AG08396 (cell line): ENCODE measurements around the gene KIAA1549.
"Not testable (repeated sequence)": the region's sequence is repeated elsewhere in the genome, so short reads cannot be mapped to it uniquely, and the experiment has no call there.

Experiments used
- DNase-seq: peaks from one replicate; pipeline ENCODE4 v3.0.0; 2012; ENCODE audit warnings: low spot score, mixed read lengths

The KIAA1549 gene

GRCh38 chr7:138944592-138944991 is 36.6 kb downstream of the KIAA1549 start:
- no peak for DNase-seq

GRCh38 chr7:138943061-138943460 is 38.1 kb downstream of the KIAA1549 start:
- DNase-seq, result no peak

DNA sequence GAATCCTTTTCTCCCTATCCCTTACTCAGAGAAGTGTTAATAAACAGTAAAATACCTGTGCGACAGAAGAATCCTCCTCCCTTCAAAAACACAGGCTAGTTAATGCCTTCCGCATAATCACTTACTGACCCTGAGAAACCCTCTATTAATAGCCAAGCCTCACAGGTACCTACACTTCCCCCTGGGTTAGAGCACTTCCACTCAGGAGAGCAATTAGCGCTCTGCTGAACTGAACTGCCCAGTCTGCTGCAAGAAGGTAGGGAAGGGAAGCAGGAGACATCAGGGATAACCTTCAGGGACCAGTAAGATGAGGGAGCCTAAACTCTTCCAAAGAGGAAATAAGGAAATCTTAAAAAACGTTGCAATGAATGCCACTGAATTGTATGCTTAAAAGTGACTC is 39.6 kb downstream of the KIAA1549 start:
- DNase-seq, result no peak

GRCh38 chr7:138940602-138941001 is 40.6 kb downstream of the KIAA1549 start:
- DNase-seq, result not testable (repeated sequence)

DNA sequence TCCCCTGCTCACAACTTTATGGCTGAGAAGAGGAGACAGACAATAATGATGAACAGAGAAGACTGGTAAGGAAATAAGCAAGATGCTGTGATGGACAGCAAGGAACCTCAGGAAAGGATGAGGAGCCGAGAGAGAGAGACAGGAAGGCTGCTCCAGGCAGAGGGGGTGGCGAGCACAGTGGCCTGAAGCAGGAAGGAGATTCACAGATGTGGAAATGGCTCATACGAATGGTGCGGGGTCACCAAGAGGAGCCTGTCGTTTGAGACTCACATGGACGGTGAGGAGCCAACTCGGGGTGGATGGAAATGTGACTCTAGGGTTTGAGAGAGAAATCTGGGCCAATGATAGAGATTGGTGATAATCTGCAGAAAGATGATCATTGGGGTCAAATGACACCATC is 43.7 kb downstream of the KIAA1549 start:
- DNase-seq, result no peak

GRCh38 chr7:138935465-138936011 is 45.7 kb downstream of the KIAA1549 start:
- DNase-seq, result peak; percentile 86

DNA sequence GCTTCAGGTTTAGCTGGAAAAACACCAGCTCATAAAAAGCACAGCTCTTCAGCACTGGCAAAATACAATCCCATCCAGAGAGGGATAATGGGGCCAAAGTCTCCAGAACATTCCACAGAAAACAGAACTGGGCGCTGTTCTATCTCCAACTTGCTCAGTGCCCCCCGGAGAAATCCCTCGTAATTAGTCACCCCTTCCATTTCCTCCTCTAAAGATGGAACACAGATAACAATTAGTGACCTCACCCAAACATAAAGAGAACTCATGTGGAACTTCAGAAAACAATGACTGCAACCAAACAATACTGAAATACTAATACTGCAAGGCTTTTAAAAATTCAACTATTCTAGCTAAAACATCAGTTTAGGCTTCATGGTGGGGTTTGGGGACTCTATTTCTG is 46.3 kb downstream of the KIAA1549 start:
- no peak for DNase-seq

DNA sequence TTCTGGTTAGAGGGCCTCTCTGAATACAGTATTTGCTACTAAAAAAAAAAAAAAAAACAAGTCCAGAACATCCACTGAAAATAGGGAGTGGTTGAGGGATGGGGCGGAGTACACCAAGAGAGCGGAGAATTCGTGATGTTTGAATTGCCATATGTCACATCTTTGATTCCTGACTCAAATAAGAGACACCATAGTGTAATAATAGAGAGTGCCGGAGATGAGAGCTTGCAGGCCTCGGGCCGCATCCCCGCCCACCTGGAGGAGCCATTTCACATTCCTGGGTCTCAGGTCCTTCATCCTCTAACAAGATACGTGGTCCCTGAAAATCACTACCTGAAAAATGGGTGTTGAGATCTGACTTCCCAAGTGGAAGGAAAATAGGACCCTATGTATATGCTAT is 46.8 kb downstream of the KIAA1549 start:
- no peak for DNase-seq

- DNase-seq, result no peak
Observed at GRCh38 chr7:138932870-138933269, 48.3 kb downstream of the KIAA1549 start.

GRCh38 chr7:138932427-138932826 is 48.8 kb downstream of the KIAA1549 start:
- no peak for DNase-seq

DNA sequence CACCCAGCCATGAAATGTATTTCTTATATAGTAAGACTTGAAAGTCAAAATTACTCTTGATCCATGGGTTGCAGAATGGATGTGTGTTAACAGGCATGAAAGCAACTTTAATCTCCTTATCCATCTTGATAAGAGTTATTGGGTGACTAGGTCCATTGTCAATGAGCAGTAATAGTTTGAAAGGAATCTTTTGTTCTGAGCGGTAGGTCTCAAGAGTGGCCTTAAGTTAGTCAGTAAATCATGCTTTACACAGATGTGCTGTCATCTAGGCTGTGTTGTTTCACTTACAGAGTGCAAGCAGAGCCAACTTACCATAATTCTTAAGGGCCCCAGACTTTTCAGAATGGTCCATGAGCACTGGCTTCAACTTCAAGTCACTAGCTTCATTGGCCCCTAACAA is 51.2 kb downstream of the KIAA1549 start:
- DNase-seq, result no peak

- no peak for DNase-seq
Observed at GRCh38 chr7:138926241-138926612, 55.0 kb downstream of the KIAA1549 start.

DNA sequence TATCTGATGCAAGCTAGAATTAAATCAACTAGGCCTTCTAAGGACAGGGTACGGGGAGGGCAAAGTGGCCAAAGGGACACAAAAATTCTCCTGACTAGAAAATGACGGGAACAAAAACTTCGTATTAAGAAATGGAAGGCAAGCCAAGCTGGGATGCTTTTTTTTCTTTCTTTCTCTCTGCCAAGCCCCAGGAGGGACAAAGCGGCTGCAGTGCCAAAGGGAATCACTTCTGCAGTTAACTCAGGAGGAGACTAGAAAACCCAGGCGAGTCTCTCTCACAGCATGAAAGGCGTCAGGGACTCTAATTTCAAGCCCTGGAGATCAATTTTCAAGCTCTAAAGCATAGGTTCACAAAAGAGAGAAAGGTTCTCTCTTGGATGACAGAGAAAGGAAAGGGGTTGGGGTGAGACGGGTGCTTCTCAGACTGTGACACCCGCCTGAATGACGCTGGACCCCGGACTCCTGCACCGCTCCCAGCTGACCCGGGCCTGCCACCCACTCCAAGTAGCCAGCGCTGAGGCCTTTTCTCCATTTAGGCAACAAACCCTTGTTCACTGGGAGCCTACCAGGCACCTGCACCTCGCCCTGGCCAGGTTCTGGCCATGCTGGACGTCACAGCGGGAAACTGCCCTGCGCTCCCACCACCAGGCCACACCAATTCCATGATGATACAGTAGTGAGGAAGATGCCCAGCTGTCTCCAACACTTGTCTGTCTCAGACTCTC is 56.5 kb downstream of the KIAA1549 start:
- no peak for DNase-seq

- DNase-seq, result no peak
Observed at GRCh38 chr7:138921277-138921676, 59.9 kb downstream of the KIAA1549 start.

GRCh38 chr7:138919911-138920310 is 61.3 kb downstream of the KIAA1549 start:
- DNase-seq, result no peak

DNA sequence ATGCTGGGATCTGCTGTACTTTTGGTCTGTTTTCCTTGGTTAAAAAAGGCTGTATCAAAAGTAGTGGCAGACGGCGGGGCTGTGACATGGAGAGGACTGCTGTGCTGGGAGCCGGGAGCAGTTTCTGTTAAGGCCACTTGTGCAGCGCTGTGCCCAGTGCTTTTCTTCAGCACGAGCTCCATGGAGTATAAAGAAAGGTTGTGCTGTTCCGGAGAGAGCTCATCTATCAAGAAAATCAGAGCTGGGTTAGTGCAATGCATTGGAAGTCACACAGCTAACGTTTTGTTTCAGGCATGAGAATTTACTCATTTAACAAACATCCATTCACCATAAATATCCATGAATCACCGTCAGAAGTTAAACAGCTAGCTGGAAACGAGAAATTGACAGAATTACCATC is 62.0 kb downstream of the KIAA1549 start:
- DNase-seq, result peak; percentile 53

DNA sequence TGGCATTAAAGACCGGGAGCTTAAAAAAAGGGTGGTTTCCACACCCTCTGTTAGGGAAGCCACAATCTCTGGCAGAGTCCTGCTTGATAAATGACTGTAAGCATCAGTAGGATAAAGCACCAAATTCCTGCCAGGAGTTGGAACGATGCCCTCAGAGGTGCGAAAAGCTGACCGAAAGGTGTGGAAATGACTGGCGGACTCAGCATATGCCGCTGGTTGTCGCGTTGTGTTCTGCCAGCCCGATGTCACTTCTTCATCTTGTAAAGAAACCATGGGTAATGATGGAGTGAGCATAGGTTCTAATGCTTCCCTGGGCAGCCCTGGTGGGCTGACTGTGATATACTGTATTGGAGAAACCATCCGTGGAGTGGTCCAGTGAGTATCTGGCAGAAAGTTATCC is 62.4 kb downstream of the KIAA1549 start:
- DNase-seq, result no peak

DNA sequence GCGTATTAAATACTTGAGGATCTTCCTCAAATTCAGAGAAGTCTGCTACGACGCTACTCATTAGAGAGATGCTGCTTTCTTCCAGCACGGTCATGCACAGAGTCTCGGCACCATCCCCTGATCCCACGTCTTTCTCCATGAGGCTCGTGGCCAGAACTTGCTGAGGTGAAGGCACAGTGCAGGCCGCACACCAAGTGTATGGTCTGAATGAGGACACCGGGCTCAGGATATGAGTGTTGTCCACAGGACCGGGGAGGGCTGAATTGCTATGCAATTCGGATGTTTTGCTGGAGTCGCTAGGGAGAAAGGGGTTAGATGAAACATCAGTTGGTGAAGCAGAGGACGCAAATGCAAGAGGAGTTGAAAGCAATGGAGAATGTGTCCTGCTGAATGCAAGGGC is 63.0 kb downstream of the KIAA1549 start:
- no peak for DNase-seq

DNA sequence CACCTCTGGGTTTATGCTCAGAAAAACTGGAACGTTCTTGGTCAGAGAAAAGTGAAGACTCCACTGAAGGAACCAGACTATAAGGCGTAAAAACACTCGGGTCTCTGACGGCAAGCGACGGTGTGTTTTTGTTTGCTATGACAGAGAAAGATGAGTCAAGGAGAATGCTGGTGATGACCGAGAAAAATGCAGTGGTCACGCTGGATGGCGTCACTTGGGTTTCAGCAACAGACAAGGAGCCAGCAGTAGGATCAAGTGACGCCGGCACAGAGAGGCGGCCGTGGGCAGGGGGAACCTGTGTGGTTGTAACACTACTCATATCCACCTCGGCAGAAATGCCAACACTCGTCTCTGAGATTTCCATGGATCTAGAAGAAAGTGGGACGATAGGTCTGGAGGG is 63.4 kb downstream of the KIAA1549 start:
- no peak for DNase-seq

- DNase-seq, result no peak
Observed at GRCh38 chr7:138916731-138917130, 64.5 kb downstream of the KIAA1549 start.

GRCh38 chr7:138916275-138916674 is 64.9 kb downstream of the KIAA1549 start:
- DNase-seq, result no peak

GRCh38 chr7:138913783-138914182 is 67.4 kb downstream of the KIAA1549 start:
- no peak for DNase-seq

GRCh38 chr7:138911007-138911406 is 70.2 kb downstream of the KIAA1549 start:
- no peak for DNase-seq

DNA sequence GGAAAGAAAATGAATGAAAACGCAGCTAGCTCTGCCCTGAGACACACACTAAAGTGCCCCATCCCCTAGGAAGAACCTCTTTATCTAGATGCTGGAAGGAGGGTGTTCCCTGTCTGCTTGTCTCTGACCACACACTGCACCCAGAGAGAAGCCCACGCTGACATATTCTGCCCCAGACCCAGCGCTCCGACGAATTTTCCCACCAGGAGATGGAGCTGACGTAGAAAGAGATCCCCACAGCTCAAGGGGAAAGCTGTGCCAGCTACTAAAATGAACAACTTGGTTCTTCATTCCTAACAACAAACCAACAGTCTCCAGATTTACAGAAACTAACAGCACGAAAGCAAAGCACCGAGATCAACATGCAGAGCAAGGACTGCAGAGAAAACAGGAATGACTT is 73.3 kb downstream of the KIAA1549 start:
- no peak for DNase-seq
